Pancreas (tissue), 10 donors: Measurements from ENCODE around the gene DIAPH3. TPM values are rescaled to one million over a fixed set of nuclear protein-coding genes. Genes with fewer than 3 reads are reported as not detected.

ENCODE experiments used
- ATAC-seq, 4 donors: fragments of 200-7000 bp; cut with Tn5 transposase; one replicate each; pipeline versions ENCODE4 v1.8.0 to v1.9.1; 2020; ENCODE audit warnings: mild to moderate bottlenecking in 4 of 4, moderate library complexity in 4 of 4
- DNase-seq, 6 donors: peaks; one replicate each; pipeline ENCODE4 v3.0.0-alpha.2; 2020
- FAIRE-seq: peaks from 2 replicates; lab custom pipeline; 2012; peaks lifted over from hg19 to GRCh38; lab: Jason Lieb, UNC
- H3K27ac ChIP-seq, 4 donors: fragments of 200-600 bp; sonication (generic); 1 replicate in 3 of 4; 2 replicates in 1 of 4; pipeline versions ENCODE4 v1.5.0 to v1.8.0; 2020
- H3K27me3 ChIP-seq, 4 donors: fragments of 200-600 bp; one replicate each; pipeline ENCODE4 v1.8.0; 2021
- H3K36me3 ChIP-seq, 3 donors: fragments of 200-600 bp; sonication (generic) in 1 of 3; one replicate each; pipeline versions ENCODE4 v1.5.0 to v1.8.0; 2020 to 2021
- H3K4me1 ChIP-seq, 3 donors: fragments of 200-600 bp; one replicate each; pipeline ENCODE4 v1.8.0; 2021
- H3K4me3 ChIP-seq, 4 donors: fragments of 200-600 bp; sonication (generic) in 2 of 4; one replicate each; pipeline versions ENCODE4 v1.5.0 to v1.8.0; 2020 to 2021
- H3K9me3 ChIP-seq, 4 donors: fragments of 200-600 bp; one replicate each; pipeline ENCODE4 v1.8.0; 2021
- WGBS, 2 donors: extraction: QIAGEN DNeasy Blood & Tissue Kit; methylation state at CpG; one replicate each; pipeline ENCODE4 v1.1.7; 2013; 5-methylcytosine and 5-hydroxymethylcytosine counted together
- intact Hi-C, 3 donors: fragments of 100-400 bp; cut with DNase I; formaldehyde crosslinking; loops; one replicate each; pipeline versions ENCODE4 v1.11.1 to v1.14.2; 2022
- polyA plus RNA-seq, 2 donors: library from polyadenylated mRNA; stranded (reverse); fragments of 200-250 nt; gene quantifications; one replicate each; pipeline ENCODE4 v1.2.3, GENCODE V29; 2013
- total RNA-seq, 6 donors: library from RNA; stranded (reverse); fragmentation: NEBNext Ultra II Directional in 4 of 6; extraction: Animal tissue kit (Norgen Biotek cat#: 25700) in 4 of 6; gene quantifications; one replicate each; pipeline versions ENCODE4 v1.2.1 to v1.2.4, GENCODE V29; 2021 to 2023
- TF ChIP-seq, protein P1 (sequence below), 4 donors: fragments of 200-600 bp; sonication (generic) in 3 of 4; IDR thresholded peaks; one replicate each; pipeline versions ENCODE4 v1.5.0 to v1.8.0; 2021; ENCODE audit warnings: antibody characterized with exemption in 4 of 4
- donor health status: healthy with polysubstance abuse.
- donor health status: DM: no; HTN: no; CAD: no; lungs with moderate emphysema.
- donor health status: DM: no; HTN: no; CAD: no.
- donor health status: control.
- donor health status: control.
- donor health status: Bipolar disorder and iron deficiency.
- donor health status: DM: yes; HTN: yes; CAD: no.
- donor health status: DM: no; HTN: no; CAD: no.
- donor health status: DM: no; HTN: no; CAD: no.
- donor health status: DM: yes; HTN: yes; CAD: no.

DIAPH3 gene
- total and polyA plus RNA-seq, 8 donors: 0.12 to 1.3 (median 0.42) TPM; not detected in 1

- no peaks in the 10 kb centered on the region for H3K27me3 ChIP-seq
- intact Hi-C loops: no loop called here
- ATAC-seq: no peak
- no peak overlapping the region for H3K4me3 ChIP-seq
- H3K9me3 ChIP-seq: no peaks in the 10 kb centered on the region
- no peaks in the 10 kb centered on the region for H3K4me1 ChIP-seq
- FAIRE-seq: no peak
- TF ChIP-seq, protein P1, sequence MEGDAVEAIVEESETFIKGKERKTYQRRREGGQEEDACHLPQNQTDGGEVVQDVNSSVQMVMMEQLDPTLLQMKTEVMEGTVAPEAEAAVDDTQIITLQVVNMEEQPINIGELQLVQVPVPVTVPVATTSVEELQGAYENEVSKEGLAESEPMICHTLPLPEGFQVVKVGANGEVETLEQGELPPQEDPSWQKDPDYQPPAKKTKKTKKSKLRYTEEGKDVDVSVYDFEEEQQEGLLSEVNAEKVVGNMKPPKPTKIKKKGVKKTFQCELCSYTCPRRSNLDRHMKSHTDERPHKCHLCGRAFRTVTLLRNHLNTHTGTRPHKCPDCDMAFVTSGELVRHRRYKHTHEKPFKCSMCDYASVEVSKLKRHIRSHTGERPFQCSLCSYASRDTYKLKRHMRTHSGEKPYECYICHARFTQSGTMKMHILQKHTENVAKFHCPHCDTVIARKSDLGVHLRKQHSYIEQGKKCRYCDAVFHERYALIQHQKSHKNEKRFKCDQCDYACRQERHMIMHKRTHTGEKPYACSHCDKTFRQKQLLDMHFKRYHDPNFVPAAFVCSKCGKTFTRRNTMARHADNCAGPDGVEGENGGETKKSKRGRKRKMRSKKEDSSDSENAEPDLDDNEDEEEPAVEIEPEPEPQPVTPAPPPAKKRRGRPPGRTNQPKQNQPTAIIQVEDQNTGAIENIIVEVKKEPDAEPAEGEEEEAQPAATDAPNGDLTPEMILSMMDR (IDR thresholded peaks at IDR 0.05): no peak
- WGBS, 2 donors: 91 to 92% methylated on average over 2 of the region's 2 CpGs
- no peak overlapping the region for H3K27ac ChIP-seq
- DNase-seq: no peak
- no peaks in the 10 kb centered on the region for H3K36me3 ChIP-seq
Measured at GRCh38 chr13:59839186-59839585, 324.5 kb downstream of the DIAPH3 start.

- DNase-seq: no peak
- TF ChIP-seq, protein P1 (IDR thresholded peaks at IDR 0.05): no peak
- no peaks in the 10 kb centered on the region for H3K9me3 ChIP-seq
- ATAC-seq: no peak
- FAIRE-seq: no peak
- no peaks in the 10 kb centered on the region for H3K27me3 ChIP-seq
- intact Hi-C loops: no loop called here
- H3K4me1 ChIP-seq: no peaks in the 10 kb centered on the region
- no peak overlapping the region for H3K4me3 ChIP-seq
- 76 to 79% methylated on average over 3 of the region's 3 CpGs for WGBS, 2 donors
- no peaks in the 10 kb centered on the region for H3K36me3 ChIP-seq
- no peak overlapping the region for H3K27ac ChIP-seq
Measured at GRCh38 chr13:59837101-59837500, 326.6 kb downstream of the DIAPH3 start.

DNA sequence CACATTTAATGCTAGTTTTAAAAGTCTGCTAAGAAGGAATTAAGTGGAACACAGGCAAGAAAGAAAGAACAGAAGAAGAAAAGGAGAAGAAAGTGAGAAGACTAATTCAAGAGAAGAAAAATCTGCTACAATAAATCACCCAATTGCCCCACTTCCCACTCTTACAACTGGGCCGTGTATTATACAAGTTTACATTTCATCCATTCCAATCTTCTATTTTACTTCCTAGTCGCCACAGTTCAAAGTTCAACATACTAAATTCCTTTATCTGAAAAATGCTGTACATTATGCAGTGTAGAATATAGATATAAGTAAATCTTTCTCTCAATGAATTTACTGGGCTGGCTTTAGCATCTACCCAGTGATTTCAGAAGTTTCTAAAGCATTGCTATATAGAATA, 328.2 kb downstream of the DIAPH3 start:
- Histone ChIP-seq H3K9me3 (no peaks in the 10 kb centered on the region), H3K4me1 (no peaks in the 10 kb centered on the region)
- DNase-seq: no peak

DNA sequence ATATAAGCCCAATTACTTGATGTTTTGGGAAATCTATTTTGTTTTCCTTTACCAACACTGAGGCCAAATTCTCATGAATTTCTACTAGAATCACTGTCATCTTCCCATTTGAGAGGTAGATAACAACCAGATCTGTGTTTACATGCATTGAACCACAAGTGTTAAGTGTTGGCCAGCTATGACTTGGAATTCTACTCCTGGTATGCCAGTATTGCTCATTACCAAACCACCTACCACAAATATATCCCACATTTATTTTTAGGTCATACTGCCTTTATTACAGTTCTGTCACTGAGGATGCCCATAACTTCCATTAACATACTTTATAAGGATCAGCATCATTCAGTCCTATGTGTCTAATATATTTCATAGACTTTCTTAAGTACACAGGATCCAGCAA, 328.9 kb downstream of the DIAPH3 start:
- Histone ChIP-seq H3K27ac (no peak overlapping the region), H3K27me3 (no peaks in the 10 kb centered on the region), H3K36me3 (no peaks in the 10 kb centered on the region), H3K9me3 (no peaks in the 10 kb centered on the region), H3K4me1 (no peaks in the 10 kb centered on the region), H3K4me3 (no peak overlapping the region)
- DNase-seq (no peak), ATAC-seq (no peak), FAIRE-seq (no peak)
- intact Hi-C loops: no loop called here
- TF ChIP-seq, protein P1 (IDR thresholded peaks at IDR 0.05): no peak

More for the DNA sequence above, 328.2 kb downstream of the DIAPH3 start:
- H3K4me3 ChIP-seq: no peak overlapping the region
- H3K27ac ChIP-seq: no peak overlapping the region
- H3K27me3 ChIP-seq: no peaks in the 10 kb centered on the region
- H3K36me3 ChIP-seq: no peaks in the 10 kb centered on the region
- ATAC-seq (no peak), FAIRE-seq (no peak)
- WGBS, 2 donors: 53 to 54% methylated on average over 2 of the region's 2 CpGs
- intact Hi-C loops: no loop called here
- TF ChIP-seq, protein P1 (IDR thresholded peaks at IDR 0.05): no peak

DNA sequence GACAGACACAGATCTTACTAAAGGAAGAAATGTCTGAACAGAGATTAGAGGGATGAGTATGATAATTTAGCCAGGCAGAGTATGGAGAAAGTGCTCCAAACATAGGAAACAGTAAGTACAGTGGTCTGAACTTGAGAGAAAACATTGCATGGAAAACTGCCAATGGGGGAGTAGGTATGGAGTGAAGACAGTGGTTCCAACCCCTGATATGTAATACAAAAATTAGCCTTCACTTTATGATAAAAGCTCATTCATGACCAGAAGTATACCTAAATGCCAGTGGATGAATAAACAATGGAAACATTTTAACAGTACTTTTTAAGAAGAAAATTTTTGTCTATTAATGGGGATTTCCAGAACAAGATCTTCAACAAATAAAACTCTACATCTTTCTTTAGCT, 334.0 kb downstream of the DIAPH3 start:
- DNase-seq (no peak), ATAC-seq (no peak), FAIRE-seq (no peak)
- TF ChIP-seq, protein P1 (IDR thresholded peaks at IDR 0.05): no peak
- Histone ChIP-seq H3K4me3 (no peak overlapping the region), H3K27ac (no peak overlapping the region), H3K27me3 (no peaks in the 10 kb centered on the region), H3K9me3 (no peaks in the 10 kb centered on the region), H3K4me1 (no peaks in the 10 kb centered on the region), H3K36me3 (no peaks in the 10 kb centered on the region)
- intact Hi-C loops: no loop called here
